Muscle of back (tissue), 11 donors: ENCODE data around the gene FAM229B. TPM values are rescaled to one million over a fixed set of nuclear protein-coding genes. Genes with fewer than 3 reads are reported as not detected.
A peak's percentile ranks its signal among the peaks of the same experiment; 100 is the strongest.
"Not testable (repeated sequence)": the region's sequence is repeated elsewhere in the genome, so short reads cannot be mapped to it uniquely, and the experiment has no call there.

Experiments
- DNase-seq, 3 donors: peaks; one replicate each; pipeline versions ENCODE4 v3.0.0 to v3.0.0-alpha.2; 2013
- polyA plus RNA-seq, 10 donors: library from polyadenylated mRNA; unstranded; fragments of 120-200 nt; gene quantifications; one replicate each; pipeline ENCODE4 v1.2.1, GENCODE V29; 2013; ENCODE audit not compliant: insufficient read length in 10 of 10

FAM229B gene
- polyA plus RNA-seq, 10 donors: 17.8 to 26.8 (median 22.1) TPM

- no peak for DNase-seq
Observed at GRCh38 chr6:112058243-112059032, 29.0 kb upstream of the FAM229B start.

GRCh38 chr6:112061605-112062004, 25.8 kb upstream of the FAM229B start:
- DNase-seq: no peak

- no peak for DNase-seq
Observed at GRCh38 chr6:112062966-112063365, 24.4 kb upstream of the FAM229B start.

- DNase-seq: no peak
Observed at GRCh38 chr6:112065426-112065986, 21.9 kb upstream of the FAM229B start.

- DNase-seq: no peak
Observed at GRCh38 chr6:112066606-112067005, 20.8 kb upstream of the FAM229B start.

- DNase-seq: no peak
Observed at GRCh38 chr6:112081569-112081968, 5.8 kb upstream of the FAM229B start.

- no peak for DNase-seq
Observed at GRCh38 chr6:112085286-112086065, 1.9 kb upstream of the FAM229B start.

GRCh38 chr6:112086744-112087135, 651 bp upstream of the FAM229B start:
- peak in 2 of 3 donors; percentile 50 to 54 for DNase-seq

GRCh38 chr6:112087916-112088315, 525 bp downstream of the FAM229B start:
- DNase-seq: no peak

- no peak for DNase-seq
Observed at GRCh38 chr6:112096901-112097300, 9.5 kb downstream of the FAM229B start.

- no peak for DNase-seq
Observed at GRCh38 chr6:112100561-112100960, 13.2 kb downstream of the FAM229B start.

- not testable (repeated sequence) for DNase-seq
Observed at GRCh38 chr6:112106026-112106425, 18.6 kb downstream of the FAM229B start.

GRCh38 chr6:112106562-112106961, 19.2 kb downstream of the FAM229B start:
- no peak for DNase-seq

GRCh38 chr6:112109262-112109661, 21.9 kb downstream of the FAM229B start:
- DNase-seq: no peak

GRCh38 chr6:112113431-112113830, 26.0 kb downstream of the FAM229B start:
- DNase-seq: peak; percentile 54 to 79 (median 62)

GRCh38 chr6:112113918-112114317, 26.5 kb downstream of the FAM229B start:
- DNase-seq: peak in 2 of 3 donors; percentile 4 to 13

- no peak for DNase-seq
Observed at GRCh38 chr6:112114577-112115223, 27.3 kb downstream of the FAM229B start.

- no peak for DNase-seq
Observed at GRCh38 chr6:112116221-112116620, 28.8 kb downstream of the FAM229B start.

GRCh38 chr6:112117554-112117953, 30.2 kb downstream of the FAM229B start:
- DNase-seq: no peak

- DNase-seq: no peak
Observed at GRCh38 chr6:112118034-112118433, 30.6 kb downstream of the FAM229B start.

- no peak for DNase-seq
Observed at GRCh38 chr6:112122756-112123155, 35.4 kb downstream of the FAM229B start.

- DNase-seq: no peak
Observed at GRCh38 chr6:112123982-112124381, 36.6 kb downstream of the FAM229B start.
